Liver (tissue), 3 donors: ENCODE data around the gene RTN4RL1.

Experiments
- ATF3 ChIP-seq: IDR thresholded peaks from 2 replicates; pipeline ENCODE4 v1.6.1; 2016; ENCODE audit warnings: antibody characterized with exemption
- CTCF ChIP-seq: fragments of 150-350 bp; IDR thresholded peaks from 2 replicates; pipeline ENCODE4 v1.5.1; 2017; ENCODE audit warnings: improper control_type of control experiment, low read depth, low read length; ENCODE audit not compliant: missing input control
- EGR1 ChIP-seq, 2 donors: IDR thresholded peaks; 2 replicates each; pipeline ENCODE4 v1.6.1; 2016 to 2018; ENCODE audit warnings: antibody characterized with exemption in 2 of 2, low read depth in 2 of 2
- FOXA1 ChIP-seq: IDR thresholded peaks from 2 replicates; pipeline ENCODE4 v1.6.1; 2016; ENCODE audit warnings: antibody characterized with exemption
- GABPA ChIP-seq, 2 donors: IDR thresholded peaks in 1 of 2; conservative IDR thresholded peaks in 1 of 2; 2 replicates each; pipeline ENCODE4 v1.6.1; 2016; ENCODE audit warnings: antibody characterized with exemption in 2 of 2, mild to moderate bottlenecking in 1 of 2, moderate library complexity in 1 of 2
- JUND ChIP-seq, 2 donors: IDR thresholded peaks; 2 replicates each; pipeline ENCODE4 v1.6.1; 2016; ENCODE audit warnings: antibody characterized with exemption in 2 of 2
- NR2F2 ChIP-seq: IDR thresholded peaks from 2 replicates; pipeline ENCODE4 v1.6.1; 2016; ENCODE audit warnings: antibody characterized with exemption
- RAD21 ChIP-seq, 2 donors: IDR thresholded peaks; 2 replicates each; pipeline ENCODE4 v1.6.1; 2016; ENCODE audit warnings: antibody characterized with exemption in 2 of 2, mild to moderate bottlenecking in 2 of 2
- SP1 ChIP-seq: IDR thresholded peaks from 2 replicates; pipeline ENCODE4 v1.6.1; 2018; ENCODE audit warnings: antibody characterized with exemption, mild to moderate bottlenecking
- TAF1 ChIP-seq: conservative IDR thresholded peaks from 2 replicates; pipeline ENCODE4 v1.6.1; 2016; ENCODE audit warnings: antibody characterized with exemption, mild to moderate bottlenecking
- TF ChIP-seq, protein P1 (sequence below): IDR thresholded peaks from 2 replicates; pipeline ENCODE4 v1.6.1; 2016; ENCODE audit warnings: antibody characterized with exemption, mild to moderate bottlenecking
- TF ChIP-seq, protein P2 (sequence below): IDR thresholded peaks from 2 replicates; pipeline ENCODE4 v1.6.1; 2016; ENCODE audit warnings: antibody characterized with exemption
- TF ChIP-seq, protein P3 (sequence below): IDR thresholded peaks from 2 replicates; pipeline ENCODE4 v1.6.1; 2016; ENCODE audit warnings: antibody characterized with exemption
- donor health status: healthy.
- donor health status: healthy.

DNA sequence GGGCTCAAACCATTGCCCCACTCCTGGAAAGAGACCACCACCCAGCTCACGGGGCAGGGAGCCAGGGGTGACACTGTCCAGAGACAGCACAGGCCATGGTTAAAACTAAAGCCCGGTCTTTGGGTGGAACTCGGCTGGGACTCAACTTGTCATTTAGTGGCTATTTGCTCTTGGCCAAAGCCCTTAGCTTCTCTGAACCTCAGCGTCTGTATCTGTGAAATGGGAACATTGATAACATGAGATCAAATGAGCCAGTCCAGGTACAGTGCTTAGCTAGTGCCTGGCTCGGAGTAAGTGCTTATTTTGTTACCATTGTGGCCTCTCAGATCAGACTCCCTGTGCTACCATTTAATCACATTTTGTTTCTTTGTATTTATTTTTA lies 48.5 kb downstream of the RTN4RL1 start:
- TF ChIP-seq RAD21 (IDR thresholded peaks at IDR 0.05) (no peak), CTCF (no peak), SP1 (no peak), NR2F2 (no peak), JUND (IDR thresholded peaks at IDR 0.05) (no peak), FOXA1 (no peak), TAF1 (no peak), GABPA (IDR thresholded peaks at IDR 0.05 in 1 of 2, conservative IDR thresholded peaks at IDR 0.05 in 1 of 2) (no peak), ATF3 (no peak), EGR1 (IDR thresholded peaks at IDR 0.05; ENCODE audit: low read depth in 2 of 2) (no peak)
- TF ChIP-seq, protein P1, sequence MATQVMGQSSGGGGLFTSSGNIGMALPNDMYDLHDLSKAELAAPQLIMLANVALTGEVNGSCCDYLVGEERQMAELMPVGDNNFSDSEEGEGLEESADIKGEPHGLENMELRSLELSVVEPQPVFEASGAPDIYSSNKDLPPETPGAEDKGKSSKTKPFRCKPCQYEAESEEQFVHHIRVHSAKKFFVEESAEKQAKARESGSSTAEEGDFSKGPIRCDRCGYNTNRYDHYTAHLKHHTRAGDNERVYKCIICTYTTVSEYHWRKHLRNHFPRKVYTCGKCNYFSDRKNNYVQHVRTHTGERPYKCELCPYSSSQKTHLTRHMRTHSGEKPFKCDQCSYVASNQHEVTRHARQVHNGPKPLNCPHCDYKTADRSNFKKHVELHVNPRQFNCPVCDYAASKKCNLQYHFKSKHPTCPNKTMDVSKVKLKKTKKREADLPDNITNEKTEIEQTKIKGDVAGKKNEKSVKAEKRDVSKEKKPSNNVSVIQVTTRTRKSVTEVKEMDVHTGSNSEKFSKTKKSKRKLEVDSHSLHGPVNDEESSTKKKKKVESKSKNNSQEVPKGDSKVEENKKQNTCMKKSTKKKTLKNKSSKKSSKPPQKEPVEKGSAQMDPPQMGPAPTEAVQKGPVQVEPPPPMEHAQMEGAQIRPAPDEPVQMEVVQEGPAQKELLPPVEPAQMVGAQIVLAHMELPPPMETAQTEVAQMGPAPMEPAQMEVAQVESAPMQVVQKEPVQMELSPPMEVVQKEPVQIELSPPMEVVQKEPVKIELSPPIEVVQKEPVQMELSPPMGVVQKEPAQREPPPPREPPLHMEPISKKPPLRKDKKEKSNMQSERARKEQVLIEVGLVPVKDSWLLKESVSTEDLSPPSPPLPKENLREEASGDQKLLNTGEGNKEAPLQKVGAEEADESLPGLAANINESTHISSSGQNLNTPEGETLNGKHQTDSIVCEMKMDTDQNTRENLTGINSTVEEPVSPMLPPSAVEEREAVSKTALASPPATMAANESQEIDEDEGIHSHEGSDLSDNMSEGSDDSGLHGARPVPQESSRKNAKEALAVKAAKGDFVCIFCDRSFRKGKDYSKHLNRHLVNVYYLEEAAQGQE, result no peak
- TF ChIP-seq, protein P2, sequence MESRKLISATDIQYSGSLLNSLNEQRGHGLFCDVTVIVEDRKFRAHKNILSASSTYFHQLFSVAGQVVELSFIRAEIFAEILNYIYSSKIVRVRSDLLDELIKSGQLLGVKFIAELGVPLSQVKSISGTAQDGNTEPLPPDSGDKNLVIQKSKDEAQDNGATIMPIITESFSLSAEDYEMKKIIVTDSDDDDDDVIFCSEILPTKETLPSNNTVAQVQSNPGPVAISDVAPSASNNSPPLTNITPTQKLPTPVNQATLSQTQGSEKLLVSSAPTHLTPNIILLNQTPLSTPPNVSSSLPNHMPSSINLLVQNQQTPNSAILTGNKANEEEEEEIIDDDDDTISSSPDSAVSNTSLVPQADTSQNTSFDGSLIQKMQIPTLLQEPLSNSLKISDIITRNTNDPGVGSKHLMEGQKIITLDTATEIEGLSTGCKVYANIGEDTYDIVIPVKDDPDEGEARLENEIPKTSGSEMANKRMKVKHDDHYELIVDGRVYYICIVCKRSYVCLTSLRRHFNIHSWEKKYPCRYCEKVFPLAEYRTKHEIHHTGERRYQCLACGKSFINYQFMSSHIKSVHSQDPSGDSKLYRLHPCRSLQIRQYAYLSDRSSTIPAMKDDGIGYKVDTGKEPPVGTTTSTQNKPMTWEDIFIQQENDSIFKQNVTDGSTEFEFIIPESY, result no peak
- TF ChIP-seq, protein P3, sequence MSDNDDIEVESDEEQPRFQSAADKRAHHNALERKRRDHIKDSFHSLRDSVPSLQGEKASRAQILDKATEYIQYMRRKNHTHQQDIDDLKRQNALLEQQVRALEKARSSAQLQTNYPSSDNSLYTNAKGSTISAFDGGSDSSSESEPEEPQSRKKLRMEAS, result no peak
